HepG2 (cell line): ENCODE results near the gene IL24. TPM values are rescaled to one million over a fixed set of nuclear protein-coding genes. Genes with fewer than 3 reads are reported as not detected.

Experiments used
- ARID4A ChIP-seq: sonication (generic); formaldehyde crosslinking; IDR thresholded peaks from 2 replicates; pipeline ENCODE4 v1.5.0; 2020; ENCODE audit warnings: mild to moderate bottlenecking, missing genetic modification reagents, borderline replicate concordance
- FOSL2 ChIP-seq: sonication (generic); formaldehyde crosslinking; IDR thresholded peaks from 2 replicates; pipeline ENCODE4 v1.4.0; 2020; ENCODE audit warnings: missing genetic modification reagents
- HNF1A ChIP-seq, 2 experiments: sonication (generic) in 1 of 2; formaldehyde crosslinking in 1 of 2; IDR thresholded peaks; 2 replicates each; pipeline versions ENCODE4 v1.4.0 to v1.6.1; 2016 to 2020; ENCODE audit warnings: borderline replicate concordance in 1 of 2, low read depth in 1 of 2, mild to moderate bottlenecking in 1 of 2, missing genetic modification reagents in 1 of 2
- PLSCR1 ChIP-seq: sonication (generic); formaldehyde crosslinking; IDR thresholded peaks from 2 replicates; pipeline ENCODE4 v1.5.0; 2020; ENCODE audit warnings: missing genetic modification reagents, mild to moderate bottlenecking, borderline replicate concordance
- SYNCRIP ChIP-seq: fragments of 200-400 bp; formaldehyde crosslinking; IDR thresholded peaks from 2 replicates; pipeline ENCODE4 v1.6.1; 2018; ENCODE audit warnings: mild to moderate bottlenecking, low read depth, low read length; ENCODE audit not compliant: insufficient read depth
- ZNF256 ChIP-seq: sonication (generic); formaldehyde crosslinking; conservative IDR thresholded peaks from 2 replicates; pipeline ENCODE4 v1.4.0; 2020; ENCODE audit warnings: missing genetic modification reagents
- ZNF337 ChIP-seq: sonication (generic); formaldehyde crosslinking; IDR thresholded peaks from 2 replicates; pipeline ENCODE4 v1.5.1; 2020; ENCODE audit warnings: missing genetic modification reagents, low read depth, mild to moderate bottlenecking, borderline replicate concordance
- polyA plus RNA-seq, 8 experiments: library from polyadenylated mRNA; depleted of rRNA in 3 of 8; stranded (reverse) in 7 of 8; unstranded in 1 of 8; fragments of >200 nt; fragmentation: Illumina TruSeq in 4 of 8; extraction: Trizol in 4 of 8; gene quantifications; 2 replicates each; pipeline versions ENCODE4 v1.2.1 to v1.2.3, GENCODE V29; 2011 to 2016; ENCODE audit warnings: low read depth in 4 of 8, missing spikeins in 1 of 8, mixed read lengths in 1 of 8; ENCODE audit not compliant: insufficient read depth in 1 of 8
- total RNA-seq, 5 experiments: library from RNA; depleted of rRNA; stranded (reverse); fragments of >200 nt; fragmentation: Illumina TruSeq; extraction: Trizol; gene quantifications; 2 replicates each; pipeline ENCODE4 v1.2.3, GENCODE V29; 2016; ENCODE audit warnings: low read depth in 1 of 5

The IL24 gene
- total and polyA plus RNA-seq, 2 of the 13 experiments (the other 11 are each of a cell fraction or from before 2014, with no cell fraction given) = not detected

GRCh38 chr1:206895837-206896242 is 1.4 kb upstream of the IL24 start (continued):
- no peak for TF ChIP-seq HNF1A (IDR thresholded peaks at IDR 0.05; ENCODE audit: low read depth)
- no peak for TF ChIP-seq HNF1A (CRISPR knock-in tag; IDR thresholded peaks at IDR 0.05; ENCODE audit: borderline replicate concordance)
- no peak for TF ChIP-seq ARID4A (CRISPR knock-in tag)
- TF ChIP-seq SYNCRIP = no peak
- no peak for TF ChIP-seq ZNF337
- TF ChIP-seq FOSL2 (CRISPR knock-in tag) = no peak
- no peak for TF ChIP-seq PLSCR1 (CRISPR knock-in tag)
- no peak for TF ChIP-seq ZNF256 (CRISPR knock-in tag)
